AG09309 (cell line): ENCODE results near the gene MEGF10.

ENCODE experiments used
- DNase-seq: peaks from one replicate; pipeline ENCODE4 v3.0.0-alpha.2; 2010; ENCODE audit warnings: low read depth
- H3K4me3 ChIP-seq: 2 replicates; pipeline ENCODE4 v1.5.1; 2011; ENCODE audit warnings: mild to moderate bottlenecking, low read depth, low read length, moderate library complexity; ENCODE audit not compliant: control insufficient read depth
- TF ChIP-seq, protein P1 (sequence below): IDR thresholded peaks from 2 replicates; pipeline ENCODE4 v1.5.1; 2011; ENCODE audit warnings: mild to moderate bottlenecking, low read depth, low read length, inconsistent platforms; ENCODE audit not compliant: insufficient read depth, control insufficient read depth; ENCODE audit errors: missing control alignments

The MEGF10 gene

DNA sequence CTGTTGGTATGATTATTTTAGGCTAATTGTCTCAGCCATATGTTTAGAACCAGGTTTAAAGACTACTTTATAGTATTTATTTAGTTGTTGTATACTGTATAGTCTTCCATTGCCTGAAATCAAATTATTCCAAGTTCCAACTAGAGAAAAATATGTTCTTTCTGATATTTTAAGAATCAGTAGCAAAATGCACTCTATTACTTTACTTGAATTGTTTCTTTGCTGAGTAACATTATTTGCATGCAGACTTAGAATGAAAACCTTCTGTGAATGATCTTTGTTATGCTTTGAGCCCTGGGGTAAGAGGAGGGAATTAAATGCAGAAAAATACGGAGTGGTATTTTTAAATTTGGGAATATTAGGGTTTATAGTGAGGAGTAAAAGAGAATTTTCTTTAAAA lies 47.9 kb downstream of the MEGF10 start:
- DNase-seq = no peak
- TF ChIP-seq, protein P1, sequence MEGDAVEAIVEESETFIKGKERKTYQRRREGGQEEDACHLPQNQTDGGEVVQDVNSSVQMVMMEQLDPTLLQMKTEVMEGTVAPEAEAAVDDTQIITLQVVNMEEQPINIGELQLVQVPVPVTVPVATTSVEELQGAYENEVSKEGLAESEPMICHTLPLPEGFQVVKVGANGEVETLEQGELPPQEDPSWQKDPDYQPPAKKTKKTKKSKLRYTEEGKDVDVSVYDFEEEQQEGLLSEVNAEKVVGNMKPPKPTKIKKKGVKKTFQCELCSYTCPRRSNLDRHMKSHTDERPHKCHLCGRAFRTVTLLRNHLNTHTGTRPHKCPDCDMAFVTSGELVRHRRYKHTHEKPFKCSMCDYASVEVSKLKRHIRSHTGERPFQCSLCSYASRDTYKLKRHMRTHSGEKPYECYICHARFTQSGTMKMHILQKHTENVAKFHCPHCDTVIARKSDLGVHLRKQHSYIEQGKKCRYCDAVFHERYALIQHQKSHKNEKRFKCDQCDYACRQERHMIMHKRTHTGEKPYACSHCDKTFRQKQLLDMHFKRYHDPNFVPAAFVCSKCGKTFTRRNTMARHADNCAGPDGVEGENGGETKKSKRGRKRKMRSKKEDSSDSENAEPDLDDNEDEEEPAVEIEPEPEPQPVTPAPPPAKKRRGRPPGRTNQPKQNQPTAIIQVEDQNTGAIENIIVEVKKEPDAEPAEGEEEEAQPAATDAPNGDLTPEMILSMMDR = no peak
- H3K4me3 ChIP-seq = no peak overlapping the region

DNA sequence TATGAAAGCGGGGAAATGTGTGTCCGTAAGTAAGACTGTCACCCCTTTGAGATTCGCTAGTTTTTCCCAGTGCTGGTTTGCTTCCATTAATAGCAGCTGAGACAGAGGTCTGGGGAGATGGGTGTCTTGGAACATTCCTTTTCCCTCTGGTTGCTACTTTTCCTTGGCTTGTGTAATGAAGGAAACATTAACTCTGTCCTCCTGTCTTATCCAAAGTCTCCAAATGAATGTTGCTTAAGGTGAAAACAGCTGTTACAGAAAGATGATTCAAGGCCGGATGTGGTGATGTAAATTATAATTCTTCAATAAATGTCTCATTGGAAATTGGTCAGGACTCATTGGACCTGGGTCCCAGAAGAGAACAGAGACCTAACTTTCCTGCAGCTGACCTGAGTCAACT lies 50.0 kb downstream of the MEGF10 start:
- TF ChIP-seq, protein P1 = no peak
- no peak for DNase-seq
- H3K4me3 ChIP-seq = no peak overlapping the region

DNA sequence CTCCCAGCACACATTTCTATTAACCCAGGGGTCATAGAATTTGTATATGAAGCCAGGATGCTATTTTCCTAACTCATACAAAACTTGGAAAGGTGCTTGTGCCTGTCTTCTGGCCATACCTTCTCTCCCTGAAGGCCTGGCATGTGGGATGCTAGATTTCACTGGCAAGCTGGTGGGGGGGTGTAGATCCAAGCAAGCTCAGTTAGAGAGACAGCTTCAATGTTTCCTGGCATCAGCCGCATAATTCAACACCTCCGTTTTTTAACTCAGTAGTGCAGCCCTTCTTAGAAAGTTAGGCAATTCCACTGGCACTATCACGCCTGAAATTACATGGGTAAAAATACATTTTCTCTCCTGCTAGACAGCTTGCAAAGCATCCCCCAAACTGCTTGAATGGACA lies 51.8 kb downstream of the MEGF10 start:
- DNase-seq = no peak
- no peak overlapping the region for H3K4me3 ChIP-seq
- TF ChIP-seq, protein P1 = no peak

DNA sequence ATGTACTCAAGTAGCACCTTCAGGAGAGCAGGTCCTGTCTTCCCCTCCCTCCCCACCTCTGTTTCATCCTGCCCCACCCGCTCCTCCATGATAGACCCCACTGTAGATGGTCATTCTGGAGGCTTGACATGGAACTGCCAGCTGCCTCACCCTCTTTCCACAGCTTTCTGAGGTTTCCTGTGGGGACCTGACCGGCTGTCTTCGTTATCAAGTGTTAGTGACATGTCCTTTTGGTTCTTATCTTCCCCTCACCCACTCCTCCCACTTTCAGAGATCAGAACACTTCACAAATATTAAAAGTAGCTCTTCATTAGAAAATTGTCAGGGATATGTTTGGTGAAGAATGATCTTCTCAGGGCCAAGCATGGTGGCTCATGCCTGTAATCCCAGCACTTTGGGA lies 52.7 kb downstream of the MEGF10 start:
- DNase-seq = no peak
- no peak overlapping the region for H3K4me3 ChIP-seq
- TF ChIP-seq, protein P1 = no peak

DNA sequence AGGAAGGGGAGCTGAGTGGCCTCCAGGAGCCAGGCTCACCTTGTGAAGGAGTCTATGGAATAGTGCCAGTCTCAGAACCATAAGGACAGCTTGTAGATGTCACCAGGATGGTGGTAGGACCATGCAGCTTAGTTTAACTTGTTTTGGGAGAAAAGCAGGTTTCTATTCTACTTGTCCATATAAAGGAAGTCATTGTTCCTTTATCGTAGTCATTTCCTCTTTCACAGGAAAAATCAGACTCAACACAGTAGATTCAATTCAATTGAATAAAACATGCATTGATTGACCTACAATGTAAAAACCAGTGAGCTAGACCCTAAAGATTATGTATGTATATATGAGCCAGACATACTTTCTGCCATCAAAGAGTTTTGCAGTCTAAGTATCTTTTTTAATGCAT lies 53.3 kb downstream of the MEGF10 start:
- H3K4me3 ChIP-seq = no peak overlapping the region
- no peak for DNase-seq
- TF ChIP-seq, protein P1 = no peak

DNA sequence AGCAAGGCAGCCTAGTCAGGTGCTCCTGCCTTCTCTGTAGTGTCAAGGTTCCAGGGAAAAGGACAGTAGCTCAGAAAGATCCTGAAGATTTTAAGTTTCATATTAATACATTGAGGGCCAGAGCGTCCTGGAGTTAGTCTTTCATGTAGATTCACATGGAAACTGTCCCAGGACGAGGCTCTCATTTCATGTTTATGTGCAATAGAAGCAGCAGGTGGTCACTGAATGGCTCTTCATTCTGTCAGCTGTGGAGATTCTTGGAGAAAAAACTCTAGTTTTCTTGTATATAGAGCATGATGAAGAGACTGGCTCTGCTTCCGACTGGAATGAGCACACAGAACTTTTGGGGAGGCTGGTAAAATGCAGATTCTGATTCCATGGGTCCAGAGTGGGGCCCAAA lies 54.3 kb downstream of the MEGF10 start:
- H3K4me3 ChIP-seq = no peak overlapping the region
- DNase-seq = no peak
- TF ChIP-seq, protein P1 = no peak

DNA sequence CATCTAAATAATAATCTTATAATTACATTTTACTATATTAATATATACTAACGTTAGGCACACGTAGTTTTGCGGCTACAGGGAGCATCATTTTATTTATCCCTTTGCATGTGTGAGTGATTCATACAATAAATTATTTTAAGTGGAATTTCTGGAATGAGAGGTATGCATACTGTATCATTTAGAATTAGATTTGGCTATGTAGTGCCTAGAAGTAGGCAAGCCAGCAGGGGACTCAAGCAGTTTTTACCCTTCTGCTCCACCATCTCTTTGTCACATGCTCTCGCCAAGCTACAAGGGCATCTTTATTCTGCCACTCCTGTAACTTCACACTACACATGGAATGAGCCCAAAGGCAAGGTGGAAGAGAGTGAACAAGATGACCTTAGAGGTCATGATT lies 60.8 kb downstream of the MEGF10 start:
- TF ChIP-seq, protein P1 = no peak
- no peak for DNase-seq
- no peak overlapping the region for H3K4me3 ChIP-seq
